GM21515 (cell line): ENCODE measurements around the gene ST3GAL6.

Experiments used
- ATAC-seq: cut with Tn5 transposase; IDR thresholded peaks from one replicate; pipeline ENCODE4 v1.9.1; 2021; ENCODE audit not compliant: unreplicated experiment

ST3GAL6 gene

DNA sequence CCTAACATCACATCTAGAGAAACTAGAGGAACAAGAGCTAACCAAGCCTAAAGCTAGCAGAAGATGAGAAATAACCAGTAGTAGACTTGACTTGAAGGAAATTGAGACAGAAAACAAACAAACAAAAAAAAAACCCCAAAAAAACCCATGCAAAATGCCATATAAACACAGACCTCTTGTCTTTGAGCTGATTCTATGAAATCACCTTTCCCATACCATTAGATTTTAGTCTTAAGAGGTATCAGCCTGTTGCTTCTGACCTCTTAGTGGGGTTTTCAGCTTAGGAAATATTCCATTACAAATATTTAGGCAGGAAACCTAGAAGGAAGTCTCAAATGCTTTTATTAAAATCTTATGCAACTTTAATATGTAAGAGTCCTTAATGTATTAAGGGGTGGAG lies 23.9 kb upstream of the ST3GAL6 start:
- no peak for ATAC-seq

GRCh38 chr3:98740324-98740723 lies 22.8 kb upstream of the ST3GAL6 start:
- ATAC-seq, result no peak

DNA sequence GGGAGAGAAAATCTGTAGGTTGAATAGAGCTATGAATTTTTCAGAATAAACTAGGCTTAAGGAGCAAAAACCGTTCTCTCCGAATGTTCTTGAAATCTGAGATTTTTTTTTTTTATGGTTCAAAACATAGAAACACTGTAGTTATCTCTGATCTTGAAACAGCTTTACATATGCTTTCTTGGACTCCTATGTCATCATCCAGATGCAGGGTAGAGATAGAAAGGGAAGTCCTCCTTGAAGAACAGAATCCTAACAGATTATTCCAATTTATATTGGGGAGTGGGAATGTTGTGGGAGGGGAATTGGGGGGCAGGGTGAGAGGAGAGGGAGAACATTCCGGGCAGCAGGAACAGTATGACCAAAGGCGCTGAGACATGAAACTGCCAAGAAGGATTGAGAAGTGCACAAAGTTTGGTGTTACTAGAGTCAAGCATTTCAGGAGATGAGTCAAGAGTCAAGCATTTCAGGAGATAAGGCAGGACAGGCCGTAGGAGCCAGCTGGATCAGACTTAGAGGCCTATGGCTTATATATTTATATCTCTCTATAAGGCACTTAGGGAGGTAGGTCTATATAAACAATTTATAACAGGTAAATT lies 21.9 kb upstream of the ST3GAL6 start:
- no peak for ATAC-seq

GRCh38 chr3:98743071-98743470 lies 20.1 kb upstream of the ST3GAL6 start:
- no peak for ATAC-seq

GRCh38 chr3:98744283-98744682 lies 18.9 kb upstream of the ST3GAL6 start:
- peak; percentile 46 for ATAC-seq

DNA sequence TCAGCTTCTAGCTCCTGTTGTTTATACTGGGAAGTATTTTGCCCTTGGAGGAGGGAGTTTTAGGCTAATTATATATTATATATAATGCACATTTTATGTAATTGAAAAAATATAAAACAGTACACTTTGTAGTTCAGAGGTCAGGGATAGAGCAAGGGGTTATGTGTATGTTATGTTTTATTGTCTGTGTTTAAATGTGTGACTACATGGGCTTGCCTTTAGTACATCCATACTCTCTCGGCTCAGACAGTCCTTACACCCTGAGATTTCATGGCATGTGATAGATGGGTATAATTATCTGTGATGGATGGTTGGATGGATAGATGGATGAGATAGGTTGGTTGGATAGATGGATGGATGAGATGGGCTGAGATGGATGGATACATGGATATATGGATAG lies 17.4 kb upstream of the ST3GAL6 start:
- ATAC-seq, result peak; percentile 16

GRCh38 chr3:98746122-98746521 lies 17.0 kb upstream of the ST3GAL6 start:
- ATAC-seq, result no peak

DNA sequence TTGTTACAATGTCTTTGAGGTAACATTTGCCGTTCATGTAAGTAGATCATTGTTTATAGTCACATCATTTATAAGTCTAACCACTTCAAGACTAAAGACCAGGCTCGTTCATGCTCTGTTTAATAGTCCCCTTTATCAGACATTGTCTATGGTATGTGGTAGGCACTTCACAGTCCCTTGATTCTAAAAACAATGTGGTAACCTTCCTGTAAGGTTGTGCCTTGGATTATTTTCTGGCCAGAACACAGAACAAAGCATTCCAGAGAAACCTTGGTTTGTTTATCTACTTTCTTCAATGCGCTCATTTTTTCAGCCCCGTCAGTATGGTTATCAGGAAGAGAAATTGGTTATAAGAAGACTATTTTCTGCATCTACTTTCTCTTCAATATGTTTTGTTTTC lies 16.3 kb upstream of the ST3GAL6 start:
- ATAC-seq, result no peak

DNA sequence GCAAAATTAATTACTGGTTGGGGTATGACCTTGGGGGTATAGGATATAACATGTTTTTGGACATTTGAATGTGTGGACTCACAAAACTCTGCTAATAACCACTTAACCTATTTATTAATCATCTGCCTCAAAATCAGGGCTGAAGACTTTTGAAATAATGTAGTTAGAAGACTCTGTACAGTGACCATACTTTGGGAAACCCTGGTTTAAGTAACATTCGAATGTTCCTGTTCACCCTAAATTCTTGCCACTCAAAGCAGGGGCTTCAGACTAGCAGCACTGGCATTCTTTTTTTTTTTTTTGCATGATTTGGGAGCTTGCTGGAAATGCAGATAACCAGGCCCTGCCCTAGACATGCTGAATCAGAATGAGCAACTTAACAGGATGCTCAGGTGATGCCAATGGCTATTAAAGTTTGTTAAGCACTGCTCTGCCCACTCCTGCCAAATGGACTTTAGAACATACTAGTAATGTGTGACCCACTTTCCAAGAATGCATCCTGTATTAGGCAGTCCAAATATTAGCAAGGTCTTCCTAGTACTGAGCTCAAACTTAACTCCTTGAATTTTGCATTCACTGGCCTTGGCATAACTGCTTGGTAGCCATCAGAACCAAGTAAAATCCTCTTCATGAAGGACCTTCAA lies 12.7 kb upstream of the ST3GAL6 start:
- no peak for ATAC-seq

DNA sequence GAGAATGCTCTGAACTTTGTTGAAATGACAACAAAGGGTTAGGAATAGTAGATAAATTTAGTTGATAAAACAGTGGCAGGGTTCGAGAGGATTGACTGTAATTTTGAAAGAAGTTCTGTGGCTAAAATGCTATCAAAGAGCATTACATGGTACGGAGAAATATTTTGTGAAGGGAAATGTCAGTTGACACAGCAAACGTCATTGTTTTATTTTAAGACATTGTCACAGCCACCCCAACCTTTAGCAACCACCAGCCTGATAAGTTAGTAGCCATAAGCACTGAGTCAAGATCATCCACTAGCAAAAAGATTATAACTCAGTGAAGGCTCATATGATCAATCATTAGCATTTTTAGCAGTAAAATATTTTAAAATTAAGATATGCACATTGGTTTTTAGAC lies 8.7 kb upstream of the ST3GAL6 start:
- ATAC-seq, result no peak

- no peak for ATAC-seq
Measured at GRCh38 chr3:98755601-98756000, 7.5 kb upstream of the ST3GAL6 start.

- no peak for ATAC-seq
Measured at GRCh38 chr3:98759629-98760028, 3.5 kb upstream of the ST3GAL6 start.

GRCh38 chr3:98761643-98762229 lies 1.4 kb upstream of the ST3GAL6 start:
- no peak for ATAC-seq

GRCh38 chr3:98763819-98764418 lies 779 bp downstream of the ST3GAL6 start:
- no peak for ATAC-seq

DNA sequence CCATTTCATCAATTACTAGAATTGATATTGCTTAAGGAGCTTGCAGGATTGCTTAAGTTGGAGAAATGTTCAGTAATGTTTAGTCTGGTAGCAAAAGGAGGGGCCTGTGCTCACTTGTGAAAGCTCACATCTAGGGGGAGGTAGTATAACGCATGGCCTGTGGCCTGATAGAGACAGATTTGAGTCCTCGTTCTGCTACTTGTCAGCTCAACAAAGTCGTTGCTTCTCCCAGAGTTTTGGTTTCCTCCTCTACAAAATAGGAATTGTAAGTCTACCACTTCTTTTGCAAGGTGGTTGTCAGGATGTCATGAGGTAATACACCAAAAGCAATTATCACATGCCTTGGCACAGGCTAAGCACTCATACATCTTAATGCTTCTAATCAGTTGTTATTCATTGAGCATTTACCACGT lies 1.3 kb downstream of the ST3GAL6 start:
- ATAC-seq, result no peak

DNA sequence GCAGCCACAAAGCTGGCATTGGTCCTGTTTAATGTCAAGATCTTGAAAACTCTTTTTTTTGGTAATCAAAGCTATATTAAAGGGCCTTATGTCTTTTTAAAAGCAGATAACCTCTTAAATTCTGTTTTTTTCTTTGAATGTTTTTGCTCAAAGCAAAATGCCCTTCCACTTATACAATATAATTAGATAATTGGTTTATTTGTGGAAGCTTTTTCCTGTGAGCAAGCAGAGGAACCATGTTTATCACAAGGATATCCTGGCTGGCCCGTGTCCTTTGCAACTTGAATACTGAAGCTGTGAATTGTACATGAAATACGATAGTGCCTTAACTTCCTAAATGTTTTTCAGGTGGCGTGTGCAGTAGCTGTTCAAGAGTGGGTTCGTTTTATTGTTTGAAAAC lies 2.6 kb downstream of the ST3GAL6 start:
- ATAC-seq, result no peak

- ATAC-seq, result no peak
Measured at GRCh38 chr3:98766924-98767323, 3.8 kb downstream of the ST3GAL6 start.

- ATAC-seq, result no peak
Measured at GRCh38 chr3:98768961-98769360, 5.8 kb downstream of the ST3GAL6 start.

GRCh38 chr3:98769448-98769847 lies 6.3 kb downstream of the ST3GAL6 start:
- no peak for ATAC-seq

DNA sequence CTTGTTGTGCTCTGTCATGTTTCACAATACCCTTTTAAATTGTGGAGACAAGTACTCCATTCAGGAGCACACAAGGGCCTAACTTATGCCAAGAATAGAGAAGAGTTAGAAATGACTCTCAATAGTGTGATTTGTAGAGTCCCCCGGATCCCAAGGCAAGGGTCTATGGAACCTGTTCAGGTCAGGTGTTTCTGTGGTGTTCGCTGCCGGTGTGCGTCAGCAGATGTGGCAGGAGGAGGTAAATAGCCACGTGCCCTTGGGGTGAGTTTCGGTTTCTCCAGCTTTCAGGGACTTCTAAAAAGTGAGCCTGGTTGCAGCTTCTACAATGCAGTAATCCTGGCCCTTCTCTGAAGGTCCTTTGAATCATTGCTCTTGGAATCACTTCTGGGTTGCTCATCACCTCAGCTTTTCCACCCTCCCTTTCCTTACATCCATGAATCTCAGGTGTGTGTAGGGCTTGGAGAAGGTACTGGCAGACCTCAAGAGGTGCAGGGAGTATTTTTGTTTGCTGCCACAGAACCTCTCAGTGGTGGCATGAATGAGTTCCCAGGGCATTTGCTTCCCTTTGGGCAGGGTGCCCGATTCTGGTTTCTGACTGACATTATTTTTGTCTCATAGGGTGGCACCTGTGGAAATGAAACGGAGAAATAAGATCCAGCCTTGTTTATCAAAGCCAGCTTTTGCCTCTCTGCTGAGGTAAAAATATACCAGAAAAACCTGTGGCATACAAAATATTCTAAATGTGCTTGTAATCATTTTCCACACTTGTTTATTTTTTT lies 7.3 kb downstream of the ST3GAL6 start:
- ATAC-seq, result no peak

- ATAC-seq, result no peak
Measured at GRCh38 chr3:98772022-98772421, 8.9 kb downstream of the ST3GAL6 start.
